Activated naive CD4-positive, alpha-beta T cell treated with anti-CD3 and anti-CD28 coated beads, Interleukin-2, amount 50 U/mL, for 16 hours (primary cell): Measurements from ENCODE around the gene CEP290.
"Not testable (repeated sequence)": the region's sequence is repeated elsewhere in the genome, so short reads cannot be mapped to it uniquely, and the experiment has no call there.

Experiments
- DNase-seq: peaks from one replicate; pipeline ENCODE4 v3.0.0-alpha.2; 2020

The CEP290 gene

DNA sequence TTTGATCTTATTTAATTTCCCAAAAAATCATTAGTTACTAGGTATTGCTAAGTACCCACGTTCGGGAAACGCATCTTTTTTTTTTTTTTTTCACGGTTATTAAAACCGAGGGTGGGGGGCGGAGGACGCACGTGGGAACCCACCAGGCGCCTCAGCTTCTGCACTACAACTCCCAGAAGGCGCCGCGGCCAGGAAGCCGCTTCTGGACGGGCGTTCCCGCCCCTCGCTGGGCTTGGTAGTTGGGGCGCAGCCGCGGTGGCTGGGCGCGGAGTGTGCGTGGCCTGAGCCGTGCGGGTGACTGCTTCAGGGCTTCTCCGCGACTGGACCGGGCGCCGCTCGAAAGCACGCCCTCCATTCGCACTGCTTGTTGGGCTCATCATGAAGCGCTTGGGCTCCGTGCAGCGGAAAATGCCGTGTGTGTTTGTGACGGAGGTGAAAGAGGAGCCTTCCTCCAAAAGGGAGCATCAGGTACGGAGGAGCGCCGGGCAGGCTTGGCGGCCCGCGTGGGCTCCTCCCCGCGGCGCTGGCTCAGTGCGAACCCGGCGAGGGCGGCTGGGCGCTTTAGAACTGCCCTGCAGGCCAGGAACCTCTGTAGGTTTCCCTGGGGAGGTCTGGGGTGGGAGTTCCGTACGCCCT, 106.5 kb downstream of the CEP290 start:
- DNase-seq, result peak; percentile 92

DNA sequence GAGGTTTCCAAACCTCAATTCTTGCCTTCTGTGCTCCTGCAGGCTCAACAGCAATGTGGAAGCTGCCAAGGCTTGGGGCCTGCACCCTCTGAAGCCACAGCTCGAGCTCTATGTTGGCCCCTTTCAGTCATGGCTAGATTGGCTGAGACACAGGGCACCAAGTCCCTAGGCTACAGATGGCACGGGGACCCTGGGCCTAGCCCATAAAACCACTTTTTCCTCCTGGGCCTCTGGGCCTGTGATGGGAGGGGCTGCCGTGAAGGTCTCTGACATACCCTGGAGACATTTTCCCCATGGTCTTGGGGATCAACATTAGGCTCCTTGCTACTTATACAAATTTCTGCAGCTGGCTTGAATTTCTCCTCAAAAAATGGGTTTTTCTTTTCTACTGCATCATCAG, 110.7 kb downstream of the CEP290 start:
- not testable (repeated sequence) for DNase-seq

DNA sequence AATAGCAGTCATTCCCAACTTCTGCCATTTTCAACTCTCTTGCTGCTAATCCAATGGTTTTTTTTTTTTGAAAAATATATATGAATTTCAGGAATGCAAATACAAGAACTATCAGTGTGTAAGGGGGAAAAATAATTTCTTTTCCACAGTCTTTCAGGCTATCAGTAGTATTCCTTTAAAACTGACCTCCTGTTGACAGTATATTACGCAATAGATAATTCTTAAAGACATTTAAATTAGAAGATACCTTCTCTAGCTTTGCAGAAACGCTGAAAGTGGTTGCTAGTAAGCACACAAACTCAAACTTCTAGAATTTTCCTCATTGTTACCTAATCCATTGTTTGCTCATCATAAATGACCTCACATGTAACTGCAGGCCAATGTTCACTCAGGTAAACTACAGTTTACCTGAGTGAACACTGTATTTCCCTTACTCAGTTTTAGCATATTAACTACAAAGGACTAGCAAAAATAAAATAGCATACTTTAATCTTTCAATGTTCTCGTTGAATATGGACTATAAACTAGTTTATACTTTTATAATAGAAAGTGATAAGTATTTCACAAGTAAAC, 112.7 kb downstream of the CEP290 start, which contains the start of gene C12orf50:
Gene C12orf50, minus strand, starts transcription at position 309 of the 573 bp plus-strand sequence. CDS start 2,439 bp downstream, outside the sequence.
- DNase-seq, result no peak

DNA sequence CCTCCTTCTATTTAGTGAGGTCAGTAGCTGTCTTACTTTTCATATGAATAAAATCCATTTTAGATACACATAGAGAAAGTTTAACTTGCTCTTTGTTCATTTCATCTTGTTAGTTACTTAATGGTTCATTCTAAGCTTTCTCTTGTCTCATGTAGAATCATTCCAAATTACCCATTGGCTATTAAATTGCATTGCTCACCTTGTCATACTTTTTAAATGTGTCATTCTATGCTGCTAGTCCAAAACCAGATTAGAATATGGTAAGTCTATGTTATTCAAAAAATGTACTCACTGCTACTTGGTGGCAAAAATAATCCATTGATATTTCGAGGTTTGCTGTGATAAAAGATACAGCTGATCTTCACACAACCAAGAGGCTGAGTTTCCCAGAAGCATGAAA, 115.7 kb downstream of the CEP290 start:
- no peak for DNase-seq

DNA sequence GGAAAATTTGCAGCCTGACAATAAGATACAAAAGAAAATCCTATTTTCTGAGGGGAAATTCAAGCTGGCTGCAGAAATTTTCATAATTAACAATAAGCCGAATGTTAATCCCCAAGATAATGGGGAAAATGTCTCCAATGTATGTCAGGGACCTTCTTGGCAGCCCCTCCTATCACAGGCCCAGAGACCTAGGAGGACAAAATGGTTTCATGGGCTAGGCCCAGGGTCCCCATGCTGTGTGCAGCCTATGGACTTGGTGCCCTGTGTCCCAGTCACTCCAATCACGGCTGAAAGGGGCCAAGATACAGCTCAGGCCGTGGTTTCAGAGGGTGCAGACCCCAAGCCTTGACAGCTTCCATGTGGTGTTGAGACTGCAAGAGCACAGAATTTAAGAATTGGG, 123.9 kb downstream of the CEP290 start:
- DNase-seq, result no peak

DNA sequence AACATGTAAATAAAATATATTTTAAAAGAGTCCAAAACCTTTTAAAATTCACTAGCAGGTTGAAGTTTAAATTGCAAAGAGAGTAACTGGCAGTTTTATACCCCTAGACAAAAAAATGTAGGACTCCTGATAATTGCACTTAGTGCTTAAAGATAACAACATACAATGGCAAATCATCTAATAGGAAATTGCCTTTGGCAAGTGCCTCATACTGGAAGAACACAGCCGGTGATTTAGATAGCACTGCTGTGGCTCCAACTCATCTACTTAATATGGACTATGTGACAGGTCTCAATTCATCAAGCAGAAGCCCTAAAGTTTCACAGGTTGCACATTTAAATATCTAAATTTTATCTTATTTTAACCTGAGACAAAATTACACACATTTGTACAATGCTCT, 126.1 kb downstream of the CEP290 start:
- DNase-seq, result no peak

DNA sequence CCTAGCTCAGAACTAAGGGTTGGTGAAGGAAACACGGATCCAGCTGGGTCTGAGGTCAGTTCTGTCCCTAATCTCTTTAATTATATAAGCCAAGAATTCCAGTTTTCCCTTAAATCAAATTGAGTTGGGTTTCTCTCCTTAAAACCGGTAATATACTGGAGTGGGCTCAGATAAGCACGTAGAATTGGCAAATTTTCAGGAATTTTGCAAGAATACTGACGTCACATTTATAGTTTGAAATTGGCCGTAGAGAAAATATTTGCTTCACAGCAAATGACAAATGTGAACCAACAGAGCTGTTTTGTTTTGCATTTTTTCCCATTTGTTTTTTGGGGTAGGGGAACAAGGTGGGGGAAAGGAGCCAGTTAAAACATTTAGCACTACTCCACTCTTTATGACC, 130.1 kb downstream of the CEP290 start:
- no peak for DNase-seq

DNA sequence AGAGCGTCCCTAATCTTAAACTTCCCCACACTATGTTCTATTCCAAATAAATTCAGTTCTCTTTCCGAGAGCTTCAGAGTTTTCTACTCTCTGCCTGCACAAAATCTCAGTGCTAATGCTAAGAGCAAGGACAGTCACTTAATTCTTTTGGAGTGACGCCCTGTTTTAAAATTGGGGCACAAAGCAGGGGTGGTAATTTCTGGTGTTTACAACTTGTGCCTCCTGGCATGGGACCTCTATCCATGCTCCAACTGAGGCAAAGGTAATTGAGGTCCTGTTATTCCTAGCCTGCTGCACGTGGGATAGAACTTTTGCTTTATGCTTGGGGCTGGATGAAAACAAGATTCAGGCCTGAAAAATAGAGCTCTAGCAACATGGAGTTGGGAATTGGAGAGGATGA, 135.5 kb downstream of the CEP290 start:
- no peak for DNase-seq

DNA sequence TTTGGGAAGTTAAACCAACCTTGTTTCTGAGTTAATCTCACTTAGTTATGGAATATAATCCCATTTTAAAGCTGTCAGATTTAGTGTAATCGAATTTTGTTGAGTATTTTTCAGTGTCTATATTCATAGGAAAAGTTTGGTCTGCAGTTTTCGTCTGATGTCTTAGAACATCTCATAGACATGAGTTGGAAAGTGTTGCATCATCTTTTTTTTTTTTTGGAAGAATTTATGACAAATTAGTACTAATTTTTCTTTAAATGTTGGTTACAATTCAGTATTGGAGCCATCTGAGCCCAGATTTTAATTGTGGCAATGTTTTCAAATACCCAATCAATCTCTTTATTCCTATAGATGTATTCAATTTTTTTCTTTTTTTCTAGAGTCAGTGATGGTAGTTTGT, 140.6 kb downstream of the CEP290 start:
- DNase-seq, result no peak
